Loucy (cell line): Measurements from ENCODE around the gene SYNE1.

Experiments used
- H2AFZ ChIP-seq: fragments of 200-600 bp; sonication (generic); 2 replicates; pipeline ENCODE4 v1.6.0; 2016; ENCODE audit warnings: antibody characterized with exemption, mild to moderate bottlenecking, low read length, moderate library complexity
- H3F3A ChIP-seq: fragments of 200-600 bp; 2 replicates; pipeline ENCODE4 v1.6.0; 2016; ENCODE audit warnings: antibody characterized with exemption, low read depth, mild to moderate bottlenecking
- H3K27me3 ChIP-seq: fragments of 200-600 bp; sonication (generic); 2 replicates; pipeline ENCODE4 v1.6.1; 2014; ENCODE audit warnings: low read length, mild to moderate bottlenecking; ENCODE audit not compliant: insufficient read depth, poor library complexity, severe bottlenecking
- H3K36me3 ChIP-seq: fragments of 200-600 bp; sonication (generic); 2 replicates; pipeline ENCODE4 v1.6.1; 2016; ENCODE audit warnings: low read length; ENCODE audit not compliant: insufficient read depth
- H3K4me1 ChIP-seq: fragments of 200-600 bp; sonication (generic); 2 replicates; pipeline ENCODE4 v1.5.1; 2014; ENCODE audit warnings: low read length, mild to moderate bottlenecking; ENCODE audit not compliant: insufficient read depth, poor library complexity, severe bottlenecking
- H3K4me2 ChIP-seq: fragments of 200-600 bp; sonication (generic); 2 replicates; pipeline ENCODE4 v1.6.0; 2014; ENCODE audit warnings: antibody characterized with exemption, low read length, low read depth, mild to moderate bottlenecking; ENCODE audit not compliant: poor library complexity, severe bottlenecking
- H3K4me3 ChIP-seq: fragments of 200-600 bp; sonication (generic); 2 replicates; pipeline ENCODE4 v1.5.1; 2014; ENCODE audit warnings: low read length, mild to moderate bottlenecking, mixed read lengths; ENCODE audit not compliant: poor library complexity, severe bottlenecking
- H3K79me2 ChIP-seq: fragments of 200-600 bp; sonication (generic); 2 replicates; pipeline ENCODE4 v1.6.1; 2014; ENCODE audit warnings: low read length; ENCODE audit not compliant: insufficient read depth
- H3K9ac ChIP-seq: fragments of 200-600 bp; sonication (generic); 2 replicates; pipeline ENCODE4 v1.6.0; 2014; ENCODE audit warnings: mild to moderate bottlenecking, low read depth, low read length, moderate library complexity; ENCODE audit not compliant: poor library complexity, severe bottlenecking
- H3K9me2 ChIP-seq: fragments of 200-600 bp; sonication (generic); replicated peaks from 2 replicates; pipeline ENCODE4 v1.6.1; 2016; ENCODE audit warnings: low read depth, low read length, mixed read lengths
- H3K9me3 ChIP-seq: fragments of 200-600 bp; sonication (generic); 2 replicates; pipeline ENCODE4 v1.6.1; 2014; ENCODE audit warnings: mild to moderate bottlenecking, antibody characterized with exemption, low read length, low read depth; ENCODE audit not compliant: insufficient read depth
- H4K20me1 ChIP-seq: fragments of 200-600 bp; sonication (generic); 2 replicates; pipeline ENCODE4 v1.6.0; 2014; ENCODE audit warnings: antibody characterized with exemption, low read length, mild to moderate bottlenecking; ENCODE audit not compliant: insufficient read depth, poor library complexity, severe bottlenecking
- CTCF ChIP-seq: fragments of 200-600 bp; sonication (generic); conservative IDR thresholded peaks from 2 replicates; pipeline ENCODE4 v1.5.1; 2014; ENCODE audit warnings: mild to moderate bottlenecking, antibody characterized with exemption, low read length
- EZH2phosphoT487 ChIP-seq: fragments of 200-600 bp; IDR thresholded peaks from 2 replicates; pipeline ENCODE4 v1.6.1; 2018; ENCODE audit warnings: antibody characterized with exemption, mild to moderate bottlenecking, moderate library complexity, borderline replicate concordance

The SYNE1 gene

GRCh38 chr6:152112491-152113261 lies 524.5 kb downstream of the SYNE1 start:
- Histone ChIP-seq H3K9ac (no peak overlapping the region), H3K9me2 (no peaks in the 10 kb centered on the region), H3K79me2 (no peaks in the 10 kb centered on the region), H2AFZ (no peak overlapping the region), H4K20me1 (no peaks in the 10 kb centered on the region), H3K27me3 (no peaks in the 10 kb centered on the region), H3K4me1 (no peaks in the 10 kb centered on the region), H3K4me3 (no peak overlapping the region), H3F3A (no peaks in the 10 kb centered on the region), H3K36me3 (no peaks in the 10 kb centered on the region), H3K9me3 (no peaks in the 10 kb centered on the region), H3K4me2 (no peak overlapping the region)
- TF ChIP-seq EZH2phosphoT487 = no peak
- no peak for TF ChIP-seq CTCF

- H3K9me3 ChIP-seq = no peaks in the 10 kb centered on the region
- H3K4me3 ChIP-seq = no peak overlapping the region
- H3K27me3 ChIP-seq = no peaks in the 10 kb centered on the region
- H4K20me1 ChIP-seq = no peaks in the 10 kb centered on the region
- H3K79me2 ChIP-seq = no peaks in the 10 kb centered on the region
- H3F3A ChIP-seq = no peaks in the 10 kb centered on the region
- no peak overlapping the region for H2AFZ ChIP-seq
- H3K9me2 ChIP-seq = no peaks in the 10 kb centered on the region
- H3K4me2 ChIP-seq = no peak overlapping the region
- H3K9ac ChIP-seq = no peak overlapping the region
- no peak; the same call in 1 of the 2 replicates for TF ChIP-seq CTCF
- TF ChIP-seq EZH2phosphoT487 = no peak
- H3K4me1 ChIP-seq = no peaks in the 10 kb centered on the region
- H3K36me3 ChIP-seq = no peaks in the 10 kb centered on the region
Measured at GRCh38 chr6:152110886-152111820, 526.0 kb downstream of the SYNE1 start.

- H3K4me3 ChIP-seq = no peak overlapping the region
- no peak overlapping the region for H3K4me2 ChIP-seq
- no peaks in the 10 kb centered on the region for H4K20me1 ChIP-seq
- no peak for TF ChIP-seq EZH2phosphoT487
- no peak for TF ChIP-seq CTCF
- H3K9me2 ChIP-seq = no peaks in the 10 kb centered on the region
- no peaks in the 10 kb centered on the region for H3K27me3 ChIP-seq
- H3K9ac ChIP-seq = no peak overlapping the region
- H3K79me2 ChIP-seq = no peaks in the 10 kb centered on the region
- no peaks in the 10 kb centered on the region for H3K9me3 ChIP-seq
- H3K4me1 ChIP-seq = no peaks in the 10 kb centered on the region
- H3F3A ChIP-seq = no peaks in the 10 kb centered on the region
- H2AFZ ChIP-seq = no peak overlapping the region
- H3K36me3 ChIP-seq = no peaks in the 10 kb centered on the region
Measured at GRCh38 chr6:152107973-152108372, 529.2 kb downstream of the SYNE1 start.
